Astrocyte (in vitro differentiated cells and primary cell): ENCODE measurements around the gene KRTAP1-1. TPM values are rescaled to one million over a fixed set of nuclear protein-coding genes. Genes with fewer than 3 reads are reported as not detected.
"Not testable (repeated sequence)": the region's sequence is repeated elsewhere in the genome, so short reads cannot be mapped to it uniquely, and the experiment has no call there.

Experiments used
- DNase-seq: peaks from one replicate; pipeline ENCODE4 v3.0.0-alpha.2; 2010; ENCODE audit warnings: low read depth
- FAIRE-seq: peaks from 2 replicates; lab custom pipeline; 2011; peaks lifted over from hg19 to GRCh38; lab: Jason Lieb, UNC
- H2AFZ ChIP-seq: 2 replicates; pipeline ENCODE4 v1.6.0; 2012; ENCODE audit warnings: low read depth, low read length, inconsistent platforms
- H3K27ac ChIP-seq: 2 replicates; pipeline ENCODE4 v1.5.1; 2011; ENCODE audit warnings: low read depth, low read length, inconsistent platforms
- H3K27me3 ChIP-seq: 2 replicates; pipeline ENCODE4 v1.6.0; 2011; ENCODE audit warnings: low read length, inconsistent platforms; ENCODE audit not compliant: insufficient read depth
- H3K36me3 ChIP-seq: 2 replicates; pipeline ENCODE4 v1.5.1; 2011; ENCODE audit warnings: low read length, inconsistent platforms; ENCODE audit not compliant: insufficient read depth
- H3K4me1 ChIP-seq: 2 replicates; pipeline ENCODE4 v1.5.1; 2011; ENCODE audit warnings: low read length, inconsistent platforms; ENCODE audit not compliant: insufficient read depth
- H3K4me2 ChIP-seq: 2 replicates; pipeline ENCODE4 v1.6.0; 2012; ENCODE audit warnings: low read length, inconsistent platforms
- H3K4me3 ChIP-seq: 2 replicates; pipeline ENCODE4 v1.5.1; 2011; ENCODE audit warnings: low read depth, mild to moderate bottlenecking, low read length, inconsistent platforms; ENCODE audit not compliant: insufficient read depth
- H3K79me2 ChIP-seq: 2 replicates; pipeline ENCODE4 v1.6.0; 2012; ENCODE audit warnings: mild to moderate bottlenecking, low read length, inconsistent platforms; ENCODE audit not compliant: insufficient read depth
- H3K9ac ChIP-seq: 2 replicates; pipeline ENCODE4 v1.6.0; 2012; ENCODE audit warnings: mild to moderate bottlenecking, low read length, inconsistent platforms
- H3K9me3 ChIP-seq: 2 replicates; pipeline ENCODE4 v1.5.1; 2012; ENCODE audit warnings: low read depth, mild to moderate bottlenecking, low read length, inconsistent platforms; ENCODE audit not compliant: insufficient read depth
- H4K20me1 ChIP-seq: 2 replicates; pipeline ENCODE4 v1.6.0; 2012; ENCODE audit warnings: low read length, inconsistent platforms; ENCODE audit not compliant: insufficient read depth
- H3K27ac Mint-ChIP-seq: one replicate; pipeline ENCODE4 v1.8.0; 2021; ENCODE audit warnings: mild to moderate bottlenecking, mixed read lengths; ENCODE audit not compliant: unreplicated experiment
- H3K27me3 Mint-ChIP-seq: one replicate; pipeline ENCODE4 v1.8.0; 2021; ENCODE audit warnings: low read depth, mixed read lengths; ENCODE audit not compliant: unreplicated experiment
- H3K36me3 Mint-ChIP-seq: one replicate; pipeline ENCODE4 v1.8.0; 2021; ENCODE audit warnings: low read depth, mixed read lengths; ENCODE audit not compliant: unreplicated experiment
- H3K4me1 Mint-ChIP-seq: one replicate; pipeline ENCODE4 v1.8.0; 2021; ENCODE audit warnings: low read depth, mixed read lengths; ENCODE audit not compliant: unreplicated experiment
- H3K4me3 Mint-ChIP-seq: one replicate; pipeline ENCODE4 v1.8.0; 2021; ENCODE audit warnings: mild to moderate bottlenecking, moderate library complexity, mixed read lengths; ENCODE audit not compliant: unreplicated experiment
- H3K9me3 Mint-ChIP-seq: one replicate; pipeline ENCODE4 v1.8.0; 2021; ENCODE audit warnings: mild to moderate bottlenecking, mixed read lengths; ENCODE audit not compliant: unreplicated experiment
- CTCF ChIP-seq: IDR thresholded peaks from 2 replicates; pipeline ENCODE4 v1.5.1; 2011; ENCODE audit warnings: low read depth, mild to moderate bottlenecking, inconsistent platforms, low read length, moderate library complexity; ENCODE audit not compliant: insufficient read depth
- EZH2 ChIP-seq: IDR thresholded peaks from 2 replicates; pipeline ENCODE4 v1.6.1; 2012; ENCODE audit warnings: mild to moderate bottlenecking, low read length, inconsistent platforms; ENCODE audit not compliant: insufficient read depth
- total RNA-seq: library from RNA; stranded (reverse); gene quantifications from 2 replicates; pipeline ENCODE4 v1.2.1, GENCODE V29; 2021

KRTAP1-1 gene
- total RNA-seq, 1 donor from 2014 or later = not detected

DNA sequence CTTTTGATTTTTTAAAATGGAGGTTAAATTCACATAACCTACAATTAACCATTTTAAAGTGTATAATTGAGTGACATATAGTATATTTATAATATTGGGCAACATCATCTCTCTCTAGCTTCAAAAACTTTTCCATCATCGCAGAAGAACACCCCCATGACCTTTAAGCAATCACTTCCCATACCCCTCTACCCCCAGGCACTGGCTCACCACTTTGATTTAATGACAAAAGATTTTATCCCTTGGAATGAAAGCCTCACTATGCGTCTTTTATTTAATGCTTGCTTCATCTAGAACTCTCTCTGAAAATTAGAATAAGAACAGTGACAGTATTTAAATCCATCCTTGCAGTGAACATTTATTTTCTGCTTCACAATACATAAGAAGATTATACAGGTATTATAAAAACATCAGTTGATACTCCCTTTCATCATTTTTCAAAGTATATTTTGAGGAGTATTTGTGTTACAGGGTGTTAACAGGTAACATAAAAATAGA lies 3.3 kb downstream of the KRTAP1-1 start:
- no peak for FAIRE-seq
- Mint-ChIP-seq H3K36me3 (no peaks in the 10 kb centered on the region), H3K4me1 (no peaks in the 10 kb centered on the region)

GRCh38 chr17:41034346-41034935 lies 6.8 kb downstream of the KRTAP1-1 start, which contains the start of gene KRTAP1-3:
Gene KRTAP1-3 (minus strand): TSS chr17:41034874. CDS start chr17:41034821, 53 bp downstream.
- not testable (repeated sequence) for H3K9me3 ChIP-seq, H3K4me2 ChIP-seq, H2AFZ ChIP-seq, H3K9me3 Mint-ChIP-seq, H3K4me3 ChIP-seq, H3K4me1 Mint-ChIP-seq, DNase-seq, H3K27me3 Mint-ChIP-seq, H3K27ac Mint-ChIP-seq, H4K20me1 ChIP-seq, H3K4me3 Mint-ChIP-seq, FAIRE-seq, H3K27me3 ChIP-seq, H3K36me3 ChIP-seq, H3K4me1 ChIP-seq, H3K36me3 Mint-ChIP-seq, H3K9ac ChIP-seq, H3K79me2 ChIP-seq, H3K27ac ChIP-seq

More for the DNA sequence above, 3.3 kb downstream of the KRTAP1-1 start:
- no peak overlapping the region for H3K27ac ChIP-seq
- no peak overlapping the region for H3K9ac ChIP-seq
- H3K4me2 ChIP-seq = no peak overlapping the region
- Mint-ChIP-seq H3K27me3 (no peaks in the 10 kb centered on the region), H3K4me3 (no peak overlapping the region), H3K9me3 (no peaks in the 10 kb centered on the region), H3K27ac (no peak overlapping the region)
- no peak overlapping the region for H3K4me3 ChIP-seq
- no peak for DNase-seq
- H3K4me1 ChIP-seq = no peaks in the 10 kb centered on the region
- no peak overlapping the region for H2AFZ ChIP-seq
- H3K79me2 ChIP-seq = no peaks in the 10 kb centered on the region
- TF ChIP-seq EZH2 (no peak), CTCF (no peak)
- H4K20me1 ChIP-seq = no peaks in the 10 kb centered on the region
- no peaks in the 10 kb centered on the region for H3K9me3 ChIP-seq
- H3K36me3 ChIP-seq = no peaks in the 10 kb centered on the region
- no peaks in the 10 kb centered on the region for H3K27me3 ChIP-seq

- H3K4me2 ChIP-seq = no peak within 1 kb of the TSS
- no peak within 1 kb of the TSS for H3K4me3 Mint-ChIP-seq
Observed at GRCh38 chr17:41029633-41030245, 11.5 kb downstream of the KRTAP1-1 start, which contains the start of gene KRTAP1-4. Gene KRTAP1-4 (minus strand): TSS chr17:41030195. CDS start chr17:41030078, 117 bp downstream.

More at GRCh38 chr17:41029633-41030245, 11.5 kb downstream of the KRTAP1-1 start, which contains the start of gene KRTAP1-4:
- Histone ChIP-seq H4K20me1 (no peaks in the 10 kb centered on the region), H3K36me3 (no peaks in the 10 kb centered on the region), H3K9me3 (no peaks in the 10 kb centered on the region), H2AFZ (no peak within 1 kb of the TSS), H3K27me3 (no peaks in the 10 kb centered on the region), H3K27ac (no peak within 1 kb of the TSS), H3K79me2 (no peaks in the 10 kb centered on the region), H3K4me1 (peaks cover 5% of the 10 kb centered on the region), H3K9ac (no peak within 1 kb of the TSS), H3K4me3 (no peak within 1 kb of the TSS)
- H3K36me3 Mint-ChIP-seq = no peaks in the 10 kb centered on the region
- DNase-seq = no peak
- no peaks in the 10 kb centered on the region for H3K27me3 Mint-ChIP-seq
- TF ChIP-seq CTCF (no peak), EZH2 (no peak)
- H3K27ac Mint-ChIP-seq = no peak within 1 kb of the TSS
- no peaks in the 10 kb centered on the region for H3K9me3 Mint-ChIP-seq
- FAIRE-seq = no peak
- no peaks in the 10 kb centered on the region for H3K4me1 Mint-ChIP-seq
